Stimulated activated CD8-positive, alpha-beta memory T cell treated with anti-CD3 and anti-CD28 coated beads, Interleukin-7, amount 100 ng/mL, for 48 hours (primary cell): ENCODE data around the gene UGT1A6.

Source experiments
- DNase-seq, 2 donors: peaks; one replicate each; pipeline ENCODE4 v3.0.0-alpha.2; 2020; ENCODE audit warnings: low read depth in 1 of 2; ENCODE audit errors: extremely low read depth in 1 of 2

The UGT1A6 gene

DNA sequence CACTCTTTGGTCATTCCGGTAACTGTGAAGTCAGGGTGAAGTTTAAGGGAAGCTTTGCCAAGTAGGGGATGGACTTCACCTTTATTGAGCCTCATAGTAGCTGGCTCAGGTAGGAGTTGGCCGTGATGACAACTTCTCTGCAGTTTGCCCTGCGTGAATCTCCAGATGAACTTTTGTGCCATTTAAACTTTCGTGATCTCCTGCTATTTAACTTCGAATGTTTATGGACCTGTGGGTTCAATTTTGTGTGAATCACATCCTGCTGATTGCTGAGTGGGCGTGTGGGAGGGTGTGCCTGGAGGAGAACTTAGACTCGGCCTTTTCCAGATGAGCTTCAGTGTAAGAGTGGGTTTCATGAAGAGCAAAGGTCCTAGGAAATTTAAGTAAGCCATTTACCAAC lies 71.6 kb downstream of the UGT1A6 start:
- no peak for DNase-seq

DNA sequence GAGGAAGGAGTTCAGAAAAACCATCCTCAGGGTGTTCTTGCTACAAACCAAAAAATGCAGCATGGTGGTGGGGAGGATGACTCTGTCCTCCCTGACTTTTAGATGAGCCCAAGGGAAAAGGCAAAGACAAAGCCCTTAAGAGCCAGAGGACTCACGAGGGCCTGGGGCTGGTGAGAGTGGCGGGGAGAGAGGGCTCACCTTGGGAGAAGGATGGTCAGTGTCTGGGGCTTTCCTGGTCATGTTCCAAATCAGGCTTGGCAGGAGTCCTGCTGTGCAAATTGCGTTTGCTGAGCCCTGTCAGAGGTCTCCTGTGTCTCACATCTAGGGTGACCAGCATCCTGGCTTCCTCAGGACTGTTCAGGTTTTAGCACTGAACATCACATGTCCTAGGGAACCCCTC lies 72.1 kb downstream of the UGT1A6 start:
- no peak for DNase-seq

DNA sequence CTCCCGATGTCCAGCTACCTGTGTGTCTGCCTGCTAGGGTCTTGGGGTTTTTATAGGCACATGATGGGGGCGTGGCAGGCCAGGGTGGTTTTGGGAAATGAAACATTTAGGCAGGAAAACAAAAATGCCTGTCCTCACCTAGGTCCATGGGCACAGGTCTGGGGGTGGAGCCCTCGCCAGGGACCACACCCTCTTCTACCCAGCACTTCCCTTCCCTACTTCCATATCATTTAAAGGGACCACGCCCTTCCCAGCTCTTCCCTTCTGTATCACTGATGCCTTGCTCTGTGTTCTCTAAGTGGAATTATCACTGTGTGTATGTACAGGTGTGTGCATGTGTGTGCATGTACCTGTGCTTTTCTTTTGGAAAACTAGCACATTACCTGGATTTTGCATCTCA lies 73.7 kb downstream of the UGT1A6 start:
- DNase-seq = no peak

DNA sequence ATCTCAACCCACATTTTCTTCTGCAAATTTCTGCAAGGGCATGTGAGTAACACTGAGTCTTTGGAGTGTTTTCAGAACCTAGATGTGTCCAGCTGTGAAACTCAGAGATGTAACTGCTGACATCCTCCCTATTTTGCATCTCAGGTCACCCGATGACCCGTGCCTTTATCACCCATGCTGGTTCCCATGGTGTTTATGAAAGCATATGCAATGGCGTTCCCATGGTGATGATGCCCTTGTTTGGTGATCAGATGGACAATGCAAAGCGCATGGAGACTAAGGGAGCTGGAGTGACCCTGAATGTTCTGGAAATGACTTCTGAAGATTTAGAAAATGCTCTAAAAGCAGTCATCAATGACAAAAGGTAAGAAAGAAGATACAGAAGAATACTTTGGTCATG lies 75.4 kb downstream of the UGT1A6 start:
- no peak for DNase-seq

DNA sequence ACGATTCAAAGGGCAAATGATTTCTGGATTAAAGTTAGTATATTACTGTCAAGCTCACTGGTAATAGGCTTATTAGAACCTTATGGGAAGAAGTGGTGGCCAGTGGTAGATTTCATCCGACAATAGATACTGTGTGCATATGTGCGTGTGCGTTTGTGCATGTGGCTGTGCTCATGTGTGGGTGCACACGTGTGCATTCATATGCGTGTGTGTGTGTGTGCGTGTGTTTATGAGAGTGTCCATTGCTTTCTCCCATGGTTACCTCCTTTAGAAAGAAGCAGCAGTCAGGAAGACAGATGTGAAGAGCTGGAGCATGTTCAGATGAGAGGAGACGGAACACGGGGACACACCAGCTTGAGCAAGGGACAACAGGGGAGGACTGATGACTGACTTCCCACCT lies 76.6 kb downstream of the UGT1A6 start:
- no peak for DNase-seq

DNA sequence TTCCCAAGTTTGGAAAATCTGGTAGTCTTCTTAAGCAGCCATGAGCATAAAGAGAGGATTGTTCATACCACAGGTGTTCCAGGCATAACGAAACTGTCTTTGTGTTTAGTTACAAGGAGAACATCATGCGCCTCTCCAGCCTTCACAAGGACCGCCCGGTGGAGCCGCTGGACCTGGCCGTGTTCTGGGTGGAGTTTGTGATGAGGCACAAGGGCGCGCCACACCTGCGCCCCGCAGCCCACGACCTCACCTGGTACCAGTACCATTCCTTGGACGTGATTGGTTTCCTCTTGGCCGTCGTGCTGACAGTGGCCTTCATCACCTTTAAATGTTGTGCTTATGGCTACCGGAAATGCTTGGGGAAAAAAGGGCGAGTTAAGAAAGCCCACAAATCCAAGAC lies 79.5 kb downstream of the UGT1A6 start:
- DNase-seq = no peak

DNA sequence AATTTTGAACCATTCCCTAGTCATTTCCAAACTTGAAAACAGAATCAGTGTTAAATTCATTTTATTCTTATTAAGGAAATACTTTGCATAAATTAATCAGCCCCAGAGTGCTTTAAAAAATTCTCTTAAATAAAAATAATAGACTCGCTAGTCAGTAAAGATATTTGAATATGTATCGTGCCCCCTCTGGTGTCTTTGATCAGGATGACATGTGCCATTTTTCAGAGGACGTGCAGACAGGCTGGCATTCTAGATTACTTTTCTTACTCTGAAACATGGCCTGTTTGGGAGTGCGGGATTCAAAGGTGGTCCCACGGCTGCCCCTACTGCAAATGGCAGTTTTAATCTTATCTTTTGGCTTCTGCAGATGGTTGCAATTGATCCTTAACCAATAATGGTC lies 79.9 kb downstream of the UGT1A6 start:
- DNase-seq = no peak

DNA sequence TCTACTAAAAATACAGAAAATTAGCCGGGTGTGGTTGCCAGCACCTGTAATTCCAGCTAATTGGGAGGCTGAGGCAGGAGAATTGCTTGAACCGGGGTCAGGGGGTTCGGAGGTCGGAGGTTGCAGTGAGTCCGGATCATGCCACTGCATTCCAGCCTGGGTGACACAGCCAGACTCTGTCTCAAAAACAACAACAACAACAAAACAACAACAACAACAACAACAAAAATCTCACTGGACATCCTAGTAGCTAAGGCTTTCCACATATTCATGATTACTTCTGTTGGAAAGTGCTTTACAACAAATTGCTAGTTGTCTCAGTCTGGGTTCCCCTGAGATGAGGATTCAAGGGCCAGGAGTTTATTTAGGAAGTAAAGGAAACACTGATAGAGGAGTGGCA lies 81.2 kb downstream of the UGT1A6 start:
- DNase-seq = no peak

DNA sequence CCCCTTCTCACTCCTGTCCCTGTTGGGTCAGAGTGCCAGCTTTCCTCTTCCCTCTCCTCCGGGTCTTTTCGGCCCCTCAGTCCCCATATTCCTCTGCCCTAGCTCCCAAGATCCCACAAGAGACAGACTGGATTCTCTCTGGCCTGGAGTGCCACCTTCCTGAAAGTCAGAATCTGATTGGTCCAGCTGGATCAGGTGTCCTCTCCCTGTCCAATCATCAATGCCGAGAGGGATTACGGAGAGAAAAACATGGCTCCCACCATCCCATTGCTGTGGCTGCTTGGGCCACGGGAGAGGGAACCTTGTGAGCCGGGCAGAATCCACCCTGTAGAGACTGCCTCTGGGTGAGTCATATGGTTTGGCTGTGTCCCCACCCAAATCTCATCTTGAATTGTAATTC lies 82.7 kb downstream of the UGT1A6 start:
- DNase-seq = no peak

DNA sequence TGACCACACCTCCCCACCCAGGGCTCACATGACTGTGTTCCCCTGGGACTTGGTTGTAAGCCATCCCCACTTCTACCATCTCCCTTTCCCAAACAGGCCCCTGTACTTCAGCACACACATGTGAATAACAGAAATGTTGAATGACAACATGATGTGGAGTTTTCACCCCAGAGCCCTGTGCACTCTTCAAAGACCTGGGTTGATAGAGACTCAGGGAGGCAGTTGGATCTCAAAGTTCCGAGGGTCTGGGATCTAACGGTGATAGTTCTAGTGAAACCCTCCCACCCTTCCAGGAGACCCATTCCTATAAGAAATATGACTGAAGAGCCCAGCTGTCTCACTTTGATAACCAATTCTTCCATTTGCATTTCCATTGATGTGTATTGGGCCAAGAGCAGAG lies 85.3 kb downstream of the UGT1A6 start, which contains the start of gene MROH2A:
MROH2A (plus strand) TSS at position 301 of the 400 bp plus-strand sequence. CDS start 1,029 bp downstream, outside the sequence.
- DNase-seq = no peak

DNA sequence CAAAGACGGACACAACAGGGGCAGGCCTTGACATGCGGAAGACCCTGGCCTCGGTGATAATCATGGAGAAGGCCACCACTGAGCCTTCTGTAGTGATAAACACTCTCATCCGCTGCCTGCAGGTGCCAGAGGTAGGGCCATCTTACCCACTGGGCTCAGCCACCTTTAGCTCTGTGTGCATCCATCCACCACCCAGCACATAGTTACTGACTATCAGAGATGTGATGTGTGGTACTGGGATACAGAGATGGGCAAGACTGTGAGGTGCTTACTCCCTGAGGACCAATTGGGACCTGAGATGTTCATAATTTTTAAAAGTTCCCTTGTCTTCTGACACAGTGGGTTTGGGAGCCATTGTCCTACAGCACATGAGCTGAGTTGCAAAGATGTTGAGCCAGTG lies 87.0 kb downstream of the UGT1A6 start:
- DNase-seq = no peak

DNA sequence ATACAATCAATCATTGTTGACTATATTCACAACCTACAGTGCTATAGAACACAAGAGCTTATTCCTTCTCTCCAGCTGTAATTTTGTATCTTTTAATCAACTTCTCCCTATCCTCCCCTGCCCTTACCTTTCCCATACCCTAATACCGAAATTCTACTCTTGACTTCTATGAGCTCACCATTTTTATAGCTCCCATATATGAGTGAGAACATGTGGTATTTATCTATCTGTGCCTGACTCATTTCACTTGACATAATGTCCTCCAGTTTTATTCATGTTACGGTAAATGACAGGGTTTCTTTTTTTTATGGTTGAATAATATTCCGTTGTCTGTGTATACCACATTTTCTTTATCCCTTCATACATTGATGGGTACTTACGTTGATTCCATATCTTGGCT lies 88.1 kb downstream of the UGT1A6 start:
- no peak for DNase-seq

DNA sequence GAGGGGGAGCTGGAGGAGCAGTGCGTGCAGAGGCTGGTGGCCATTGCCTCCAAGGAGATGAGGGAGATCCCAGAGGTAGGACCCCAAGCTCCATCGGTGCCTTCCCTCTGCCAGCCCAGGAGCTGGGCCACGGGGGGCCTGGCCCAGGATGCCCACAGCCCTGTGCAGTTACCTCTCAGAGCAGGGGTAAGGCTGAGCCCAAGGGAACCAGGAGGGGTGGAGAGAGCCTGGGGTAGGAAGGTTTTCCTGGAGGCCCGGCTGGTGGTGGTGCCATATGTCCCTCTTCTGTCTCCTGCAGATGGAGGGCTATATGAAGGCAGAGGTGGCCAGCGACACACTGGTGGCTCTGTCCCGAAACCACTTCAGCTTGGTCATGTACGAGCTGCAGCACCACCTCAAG lies 96.9 kb downstream of the UGT1A6 start:
- no peak for DNase-seq

DNA sequence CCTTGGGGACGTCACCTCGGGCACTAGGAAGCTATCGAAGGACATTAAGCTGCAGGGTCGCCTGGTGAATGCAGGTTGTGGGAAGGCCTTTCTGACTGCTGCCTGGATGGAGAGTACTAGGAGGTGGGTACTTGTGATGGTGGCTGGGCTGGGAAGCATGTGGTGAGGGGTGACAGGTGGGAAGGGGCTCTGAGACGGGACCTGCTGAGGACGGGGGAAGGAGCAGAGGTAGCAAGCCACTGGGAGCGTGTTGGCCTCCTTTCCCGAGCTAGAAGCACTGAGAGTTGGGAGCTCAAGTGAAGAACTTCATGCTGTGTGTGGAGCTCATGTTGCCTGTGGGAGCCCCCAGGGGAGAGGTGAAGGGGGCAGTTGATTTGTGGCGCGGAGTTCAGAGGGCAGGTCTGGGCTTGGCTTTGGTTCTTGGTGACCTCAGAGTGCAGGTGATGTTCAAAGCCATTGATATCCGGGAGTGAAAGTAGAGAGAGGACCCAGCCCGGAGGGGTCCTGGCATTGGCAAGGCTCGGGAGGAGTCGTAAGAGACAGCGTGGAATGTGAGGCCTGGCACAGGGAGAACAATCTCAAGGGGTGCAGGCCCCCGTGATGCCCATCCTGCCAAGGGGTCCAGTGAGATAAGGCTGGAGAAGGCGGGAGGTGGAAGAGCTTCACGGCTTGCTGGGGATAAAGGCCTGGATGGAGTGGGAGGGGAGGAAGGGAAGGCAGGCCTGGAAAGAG lies 98.6 kb downstream of the UGT1A6 start:
- DNase-seq = no peak

DNA sequence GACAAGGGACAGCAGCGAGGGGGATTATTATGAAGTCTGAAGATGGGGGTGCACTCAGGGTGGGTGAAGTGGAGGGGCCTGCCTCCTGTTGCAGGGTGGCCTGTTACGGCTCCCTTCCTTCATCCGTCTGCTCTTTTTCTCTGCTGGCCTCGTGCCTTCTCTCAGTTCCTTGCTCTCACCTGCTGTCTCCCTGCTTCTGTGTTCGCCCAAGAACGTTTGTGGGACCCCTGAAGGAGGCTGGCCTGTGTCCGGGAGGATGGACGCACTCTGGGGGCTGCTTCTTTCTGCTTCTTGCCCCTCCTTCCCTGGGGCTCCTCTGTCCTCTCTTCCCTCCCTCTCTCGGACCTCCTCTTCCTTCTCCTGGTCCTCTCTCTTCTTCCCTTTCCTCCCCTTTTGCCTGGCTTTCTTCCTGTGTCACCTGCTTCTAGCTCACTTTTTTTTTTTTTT lies 99.2 kb downstream of the UGT1A6 start:
- DNase-seq = no peak

DNA sequence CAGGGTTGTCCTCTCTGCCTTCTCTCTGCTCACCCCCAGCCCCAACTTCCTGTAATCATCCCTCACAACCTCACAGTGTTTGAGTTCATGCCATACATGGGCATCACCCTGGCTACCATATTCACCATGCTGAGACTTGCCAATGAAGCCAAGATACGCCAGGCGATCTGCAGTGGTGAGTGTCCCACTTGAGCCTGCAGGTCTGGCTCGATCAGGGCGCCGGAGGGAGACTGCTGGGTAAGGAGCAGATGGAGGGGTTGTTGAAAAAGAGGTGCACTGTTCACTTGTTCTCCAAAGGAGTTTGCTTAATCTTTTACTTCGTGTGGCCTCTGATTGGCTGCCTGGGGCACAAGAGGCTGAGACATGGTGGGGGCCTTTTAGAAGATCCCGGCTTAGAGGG lies 100.0 kb downstream of the UGT1A6 start:
- no peak for DNase-seq

DNA sequence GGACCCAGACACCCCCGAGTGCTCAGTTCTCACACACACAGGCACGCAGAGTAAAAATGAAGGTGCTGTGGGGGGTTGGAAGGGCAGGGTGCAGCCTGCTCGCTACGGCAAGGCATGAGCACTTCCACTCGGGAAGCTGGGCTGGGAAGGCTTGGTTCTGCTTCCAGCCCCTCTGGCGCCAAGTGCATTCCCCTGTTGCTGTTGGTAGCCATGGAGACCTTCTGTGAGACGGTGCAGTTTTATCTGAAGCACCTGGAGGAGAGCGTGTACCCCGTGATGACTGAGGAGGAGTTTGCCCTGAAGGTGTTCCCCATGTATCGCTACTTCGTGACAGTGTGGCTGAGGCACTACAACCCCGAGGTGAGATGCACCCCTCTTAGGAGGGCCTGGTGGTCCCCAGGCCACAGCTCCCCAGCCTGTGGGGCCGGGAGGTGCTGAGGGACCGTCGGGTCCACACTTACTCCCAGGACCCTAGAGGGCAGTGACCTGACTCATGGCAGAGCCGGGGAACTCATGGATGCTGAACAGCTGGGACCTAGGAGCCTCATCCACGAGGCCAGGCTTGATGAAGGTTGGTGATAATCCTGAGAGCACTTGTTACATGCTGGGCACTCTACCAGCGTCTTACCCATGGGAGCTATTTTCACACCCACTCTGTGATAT lies 100.9 kb downstream of the UGT1A6 start:
- no peak for DNase-seq

DNA sequence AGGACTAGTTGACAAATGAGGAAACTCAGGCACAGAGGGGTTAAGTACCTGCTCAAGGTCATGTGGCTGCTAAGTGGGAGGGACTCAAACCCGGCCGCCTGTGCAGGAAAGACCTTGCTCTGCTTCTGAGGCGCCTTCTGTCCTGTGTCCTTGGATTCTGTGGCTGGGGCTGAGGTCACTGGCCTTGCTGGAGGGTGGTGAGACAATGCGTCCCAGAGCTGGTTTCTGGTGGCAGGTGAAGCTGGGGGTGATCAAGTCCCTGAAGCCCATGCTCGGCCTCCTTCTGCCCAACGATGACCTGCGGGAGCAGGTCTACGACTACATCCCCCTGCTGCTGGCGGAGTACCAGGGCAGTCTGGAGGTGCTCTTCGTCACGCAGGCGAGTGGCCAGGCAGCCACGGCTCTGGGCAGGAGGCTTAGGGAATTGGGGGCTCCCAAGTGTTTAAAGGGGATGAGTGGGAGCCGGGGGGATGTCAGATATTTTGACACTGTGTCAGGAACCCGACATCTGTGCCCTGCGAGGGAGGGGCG lies 101.5 kb downstream of the UGT1A6 start:
- no peak for DNase-seq

DNA sequence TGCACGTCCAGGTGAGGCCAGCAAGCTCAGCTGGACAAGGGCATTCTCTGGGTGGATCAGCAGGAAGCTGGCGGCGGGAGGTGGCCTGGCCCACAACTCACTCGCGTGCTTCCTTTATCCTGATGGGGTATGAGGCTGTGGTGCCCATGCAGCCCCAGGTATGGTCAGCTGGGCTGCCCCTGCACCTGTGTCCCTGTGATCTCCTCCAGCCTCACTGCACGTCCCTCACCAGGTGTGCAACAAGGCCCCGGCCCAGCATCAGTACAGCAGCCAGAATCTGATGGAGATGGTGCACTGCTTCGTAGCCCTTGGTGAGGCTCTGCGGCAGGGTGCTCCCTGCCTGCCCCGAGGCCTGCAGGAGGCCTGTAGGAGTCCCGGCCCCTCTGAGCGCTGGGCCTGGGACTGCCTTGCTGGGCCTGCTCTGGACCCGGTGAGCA lies 103.1 kb downstream of the UGT1A6 start:
- no peak for DNase-seq

DNA sequence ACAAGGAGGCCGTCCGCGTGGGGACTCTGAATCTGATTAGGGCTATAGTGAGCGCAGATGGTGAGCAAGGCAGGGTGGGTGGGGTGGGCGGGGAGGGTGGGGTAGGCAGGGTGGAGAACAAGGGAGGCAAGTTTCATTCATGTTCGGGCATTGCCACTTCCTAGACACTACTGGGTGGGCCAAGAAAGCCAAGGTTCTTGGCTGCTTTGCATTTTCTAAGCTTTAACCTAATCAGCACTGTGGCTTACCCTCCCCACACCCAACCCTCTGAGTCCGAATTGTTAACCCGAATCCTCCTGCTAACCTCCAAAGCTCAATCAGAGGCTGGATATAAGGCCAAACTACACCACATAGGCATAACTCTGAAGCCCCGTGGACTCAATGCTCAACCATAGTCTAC lies 103.6 kb downstream of the UGT1A6 start:
- no peak for DNase-seq

DNA sequence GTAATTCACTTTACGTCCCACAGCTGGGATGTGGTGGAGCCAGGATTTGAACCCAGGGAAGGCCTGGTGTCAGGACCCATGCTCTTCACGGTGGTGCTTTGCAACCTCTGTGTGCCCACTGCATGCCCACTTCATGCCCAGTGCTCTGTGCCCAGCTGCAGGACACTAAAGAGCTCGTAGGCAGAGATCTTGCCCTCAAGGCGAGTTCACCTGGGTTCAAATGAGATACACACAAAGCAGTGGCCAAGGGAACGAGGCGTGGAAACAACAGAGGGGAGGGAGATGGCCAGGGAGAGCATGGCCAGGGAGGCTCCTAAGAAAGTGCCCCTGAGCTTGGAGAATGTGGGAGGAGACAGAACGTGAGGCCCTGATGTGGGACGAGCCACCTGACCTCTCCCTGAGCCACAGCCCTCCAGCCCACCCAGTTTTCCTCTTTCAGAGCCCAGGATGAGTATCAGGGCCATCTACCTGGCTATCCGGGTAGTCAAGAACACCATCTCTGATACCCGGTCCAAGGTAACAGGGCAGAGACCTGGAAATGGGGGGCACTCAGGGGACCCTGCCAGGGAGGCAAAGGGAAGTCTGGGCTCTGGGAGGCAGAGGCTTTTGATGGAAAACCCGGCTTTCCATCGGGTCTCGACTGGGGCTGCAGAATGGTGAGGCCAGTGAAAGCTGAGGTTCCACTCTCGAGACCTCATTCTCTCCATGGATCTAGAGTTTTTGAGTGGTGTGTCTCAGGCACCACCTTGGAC lies 105.8 kb downstream of the UGT1A6 start:
- no peak for DNase-seq
